ENCODE results near the gene YES1.
"Not testable (repeated sequence)": the region's sequence is repeated elsewhere in the genome, so short reads cannot be mapped to it uniquely, and the experiment has no call there.

The YES1 gene

GRCh38 chr18:784470-785172, 27.4 kb downstream of the YES1 start:
- DNase-seq (ENCODE audit: low read depth), result no peak

DNA sequence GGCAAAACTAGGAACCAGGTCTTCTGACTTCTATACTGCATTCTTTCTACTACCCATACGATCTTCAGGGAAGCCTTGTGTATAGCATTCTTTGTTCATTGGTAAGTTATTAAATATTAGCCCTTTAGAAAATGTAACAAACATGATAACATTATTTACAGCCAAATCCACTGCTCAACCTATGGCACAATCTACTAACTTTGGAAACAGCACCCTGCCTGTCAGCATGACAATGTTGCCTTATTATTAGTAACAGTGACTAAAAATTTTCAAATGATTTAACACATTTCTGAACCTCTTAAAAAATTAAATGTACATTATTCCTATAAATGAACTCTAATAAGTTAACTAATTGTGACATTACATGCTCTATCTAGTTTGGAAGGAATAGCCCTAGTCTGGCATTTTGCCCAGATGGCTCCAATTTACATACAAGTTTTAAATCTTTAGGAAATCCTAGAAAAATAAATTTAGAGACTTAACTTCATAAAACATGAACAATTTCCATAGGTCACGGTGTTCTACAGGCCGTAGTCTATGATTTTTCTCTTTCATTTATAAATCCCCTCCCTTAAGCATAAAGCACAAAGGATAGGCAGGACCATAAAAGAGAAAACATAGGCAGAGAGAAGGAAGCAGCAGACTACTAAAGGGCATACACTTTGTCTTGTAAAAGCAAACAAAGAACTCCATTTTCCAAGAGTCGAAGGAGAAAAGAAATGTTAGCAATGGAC, 33.7 kb downstream of the YES1 start:
- no peak for DNase-seq (ENCODE audit: low read depth)

DNA sequence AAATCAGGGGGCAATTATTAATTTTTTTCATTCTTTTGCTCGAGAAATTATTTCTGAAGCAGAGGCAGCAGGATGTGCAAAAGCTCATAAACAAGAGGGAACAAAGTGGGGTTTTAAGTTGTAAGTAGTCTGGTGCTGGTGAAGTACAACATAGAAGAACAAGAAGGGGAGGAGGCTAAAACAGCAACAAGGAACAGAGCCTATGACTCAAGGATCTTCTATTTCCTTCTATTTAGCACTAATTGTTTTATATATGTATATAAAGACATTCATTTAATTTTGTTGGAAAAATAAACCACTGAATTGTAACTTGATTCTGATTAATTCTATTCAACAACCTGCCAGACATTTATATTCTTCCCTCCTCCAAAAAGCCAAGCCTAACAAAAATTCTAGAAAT, 35.0 kb downstream of the YES1 start:
- no peak for DNase-seq (ENCODE audit: low read depth)

GRCh38 chr18:776044-776443, 36.0 kb downstream of the YES1 start:
- DNase-seq (ENCODE audit: low read depth), result not testable (repeated sequence)

GRCh38 chr18:774811-775210, 37.2 kb downstream of the YES1 start:
- no peak for DNase-seq (ENCODE audit: low read depth)

DNA sequence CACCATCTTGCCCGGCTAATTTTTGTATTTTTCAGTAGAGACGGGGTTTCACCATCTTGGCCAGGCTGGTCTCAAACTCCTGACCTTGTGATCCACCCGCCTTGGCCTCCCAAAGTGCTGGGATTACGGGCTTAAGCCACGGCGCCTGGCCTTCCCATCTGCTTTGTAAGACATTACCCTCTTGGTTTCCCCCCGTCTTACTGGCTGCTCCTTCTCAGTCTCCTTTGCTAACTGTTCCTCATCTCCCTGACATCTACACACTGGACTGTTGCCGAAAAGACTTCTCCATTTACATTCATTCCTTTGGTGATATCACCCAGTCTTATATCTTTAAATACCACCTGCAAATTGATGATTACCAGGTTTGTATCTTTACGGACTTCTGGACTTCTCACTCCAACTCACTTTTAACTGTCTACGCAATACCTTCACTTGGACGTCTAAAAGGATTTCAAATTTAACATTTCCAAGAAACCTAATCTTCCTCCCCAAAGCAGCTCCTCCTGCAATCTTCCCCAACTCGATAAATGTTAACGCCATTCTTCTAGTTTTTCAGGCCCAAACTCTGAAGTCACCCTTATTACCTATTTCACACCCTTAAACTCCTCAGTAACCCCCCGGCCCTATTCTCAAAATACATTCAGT, 37.9 kb downstream of the YES1 start:
- no peak for DNase-seq (ENCODE audit: low read depth)

DNA sequence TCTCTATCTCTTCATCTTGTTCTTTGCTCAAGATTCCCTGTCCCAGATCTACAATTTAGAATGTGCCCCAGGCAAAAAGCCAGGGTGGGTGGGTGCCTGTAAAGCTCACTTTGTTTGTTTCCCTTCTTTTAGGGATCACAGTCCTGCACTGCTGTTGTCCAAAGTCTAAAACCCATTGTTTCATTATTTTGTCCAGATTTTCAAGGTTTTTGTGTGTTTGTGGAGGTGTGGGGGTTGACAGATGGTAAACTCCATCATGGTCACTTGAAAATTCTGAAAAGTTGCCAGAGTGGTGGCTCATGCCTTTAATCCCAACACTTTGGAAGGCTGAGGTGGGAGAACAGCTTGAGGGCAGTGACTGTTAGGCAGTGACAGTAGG, 41.5 kb downstream of the YES1 start:
- no peak for DNase-seq (ENCODE audit: low read depth)

- no peak for DNase-seq (ENCODE audit: low read depth)
Observed at GRCh38 chr18:767961-768360, 44.1 kb downstream of the YES1 start.

GRCh38 chr18:767084-767882, 44.8 kb downstream of the YES1 start:
- no peak for DNase-seq (ENCODE audit: low read depth)

DNA sequence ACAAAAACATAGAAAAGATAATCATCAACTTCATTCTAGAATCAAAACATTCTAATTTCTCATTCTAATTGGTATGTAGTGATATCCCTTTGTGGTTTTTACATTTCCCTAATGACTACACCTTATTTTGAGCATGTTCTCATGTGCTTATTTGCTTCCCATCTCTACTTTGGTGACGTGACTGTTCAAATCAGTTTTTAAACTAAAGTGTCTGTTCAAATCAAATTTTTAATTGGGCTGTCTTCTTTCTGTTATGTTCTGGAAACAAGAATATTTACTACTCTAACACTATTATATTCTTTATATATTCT, 45.5 kb downstream of the YES1 start:
- DNase-seq (ENCODE audit: low read depth), result no peak

DNA sequence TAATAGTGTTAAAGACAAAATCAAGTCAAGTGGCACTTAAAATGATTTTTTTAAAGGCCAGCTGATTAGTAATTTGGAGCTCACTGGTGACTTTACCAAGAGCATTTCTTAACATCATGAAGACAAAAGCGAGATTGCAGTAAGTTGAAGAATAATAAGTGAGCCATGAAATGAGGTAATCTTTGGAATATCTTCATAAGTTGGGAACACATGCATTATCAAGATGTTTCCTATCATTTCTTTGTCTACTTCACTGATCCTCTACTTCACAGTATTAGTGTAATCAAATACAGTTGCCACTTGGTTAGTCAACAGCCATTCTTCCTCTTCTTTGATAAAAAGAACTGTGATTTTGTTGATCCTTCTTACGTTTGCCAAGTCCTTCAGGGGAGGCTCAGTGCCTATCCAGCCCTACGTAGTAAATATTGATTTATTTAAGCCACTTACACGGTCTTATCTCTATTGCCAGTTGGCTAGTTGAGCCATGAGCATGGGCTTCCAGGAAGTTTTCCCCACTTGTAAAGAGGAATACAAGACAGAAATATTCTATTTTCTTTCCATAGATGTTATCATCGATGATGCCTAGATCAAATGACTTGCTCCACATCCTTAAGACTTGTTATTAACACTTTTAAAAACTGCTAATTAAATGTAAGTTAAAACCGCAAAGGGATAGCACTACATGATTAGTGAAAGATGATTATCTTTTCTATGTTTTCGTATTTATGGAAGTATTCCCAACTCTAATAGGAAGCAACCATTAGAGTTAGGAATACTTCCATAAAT, 46.1 kb downstream of the YES1 start:
- no peak for DNase-seq (ENCODE audit: low read depth)

DNA sequence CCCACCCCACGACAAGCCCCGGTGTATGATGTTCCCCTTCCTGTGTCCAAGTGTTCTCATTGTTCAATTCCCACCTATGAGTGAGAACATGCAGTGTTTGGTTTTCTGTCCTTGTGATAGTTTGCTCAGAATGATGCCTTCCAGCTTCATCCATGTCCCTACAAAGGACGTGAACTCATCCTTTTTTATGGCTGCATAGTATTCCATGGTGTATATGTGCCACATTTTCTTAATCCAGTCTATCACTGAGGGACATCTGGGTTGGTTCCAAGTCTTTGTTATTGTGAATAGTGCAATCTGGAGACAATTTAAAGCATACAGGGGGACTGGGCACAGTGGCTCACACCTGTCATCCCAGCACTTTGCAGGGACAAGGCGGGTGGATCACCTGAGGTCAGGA, 52.2 kb downstream of the YES1 start:
- not testable (repeated sequence) for DNase-seq (ENCODE audit: low read depth)

- no peak for DNase-seq (ENCODE audit: low read depth)
Observed at GRCh38 chr18:755506-755905, 56.5 kb downstream of the YES1 start.

- no peak for DNase-seq (ENCODE audit: low read depth)
Observed at GRCh38 chr18:754656-755055, 57.4 kb downstream of the YES1 start.

DNA sequence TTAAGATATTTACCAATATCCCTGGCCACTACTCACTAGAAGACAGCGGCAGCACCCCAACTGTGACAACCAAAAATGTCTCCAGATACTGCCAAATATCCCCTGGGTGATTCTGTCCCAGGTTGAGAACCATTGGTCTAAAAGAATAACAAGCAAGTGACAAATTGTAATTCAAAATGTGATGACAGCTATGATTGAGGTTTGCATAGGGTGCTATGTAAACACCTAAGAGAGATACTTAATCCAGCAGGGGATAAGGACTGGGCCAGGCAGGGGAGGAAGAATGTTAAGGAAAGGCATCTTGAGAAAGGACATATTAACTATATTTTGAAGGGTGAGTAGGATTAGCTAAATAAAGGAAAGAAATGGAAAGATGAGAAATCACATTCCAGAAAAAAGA, 61.6 kb downstream of the YES1 start:
- no peak for DNase-seq (ENCODE audit: low read depth)

DNA sequence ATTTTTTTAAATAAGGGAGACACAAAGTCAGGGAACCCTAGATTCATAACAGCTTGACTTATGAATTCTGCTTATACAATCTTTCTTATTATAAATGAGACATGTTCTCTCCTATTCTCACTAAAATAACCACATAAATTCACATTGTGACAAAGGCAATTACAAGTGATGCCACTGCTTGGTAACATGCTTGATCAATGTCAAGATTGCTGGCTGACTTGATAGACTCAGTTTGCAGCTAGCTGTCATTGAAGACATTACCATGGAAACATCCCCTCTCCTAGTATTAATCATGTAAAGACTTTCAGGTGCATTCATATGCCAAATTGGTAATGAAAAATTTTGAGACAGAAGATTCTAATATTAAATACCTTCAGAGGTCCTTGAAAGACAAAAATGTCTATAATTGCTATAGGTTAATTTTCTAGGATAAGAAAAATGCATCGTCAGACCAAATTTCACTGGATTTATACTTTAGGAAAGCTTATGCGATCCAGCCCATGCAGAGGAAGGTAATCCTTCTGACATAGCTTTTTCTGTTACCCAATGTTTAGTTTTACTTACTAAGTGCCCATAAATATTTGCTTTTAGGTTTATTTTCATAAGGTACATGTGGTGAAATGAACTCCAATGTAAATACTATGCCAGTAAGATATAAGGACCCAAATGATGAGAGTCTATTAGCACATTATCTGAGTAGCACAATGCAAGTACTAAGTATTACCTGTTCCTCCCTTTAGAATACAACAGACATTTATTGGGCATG, 67.0 kb downstream of the YES1 start:
- no peak for DNase-seq (ENCODE audit: low read depth)

- no peak for DNase-seq (ENCODE audit: low read depth)
Observed at GRCh38 chr18:741931-742512, 70.0 kb downstream of the YES1 start.

GRCh38 chr18:732371-732770, 79.7 kb downstream of the YES1 start:
- DNase-seq (ENCODE audit: low read depth), result no peak

DNA sequence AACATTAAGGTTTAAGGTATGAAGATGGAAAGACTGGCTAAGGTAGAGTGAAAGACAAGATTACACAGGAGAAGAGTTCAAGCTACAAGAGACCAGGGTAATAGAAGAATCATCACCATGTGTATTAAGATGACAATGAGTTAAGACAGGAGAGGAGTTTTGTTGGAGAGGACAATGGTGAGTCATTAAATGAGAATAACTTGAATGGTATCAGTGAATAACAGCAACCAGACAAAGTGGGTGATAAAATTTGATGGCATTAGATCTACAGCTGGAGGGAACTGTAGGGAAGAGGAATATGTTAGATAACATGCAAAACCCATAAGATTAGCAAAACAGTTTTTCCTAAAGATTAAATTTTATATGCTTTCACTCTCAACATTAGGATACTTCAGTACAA, 80.9 kb downstream of the YES1 start:
- DNase-seq (ENCODE audit: low read depth), result no peak

DNA sequence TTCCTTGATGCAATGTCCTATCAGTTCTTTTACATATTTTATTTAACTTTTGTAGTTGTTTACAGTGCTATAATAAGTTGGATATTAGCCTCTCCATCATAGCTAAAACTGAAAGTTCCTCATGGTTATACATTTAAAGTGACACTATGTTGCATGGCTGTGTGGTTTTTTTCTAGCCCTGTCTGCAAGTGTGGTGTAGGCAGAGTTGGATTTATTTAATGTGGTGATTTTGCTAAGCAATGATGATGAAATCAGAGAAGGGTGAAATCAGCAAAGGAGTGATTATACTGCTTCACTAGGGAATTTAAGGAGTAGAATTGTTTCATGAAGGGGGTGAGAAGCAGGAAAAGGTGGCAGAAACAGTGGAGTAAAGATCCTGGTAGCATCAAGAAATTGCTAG, 81.3 kb downstream of the YES1 start:
- no peak for DNase-seq (ENCODE audit: low read depth)

DNA sequence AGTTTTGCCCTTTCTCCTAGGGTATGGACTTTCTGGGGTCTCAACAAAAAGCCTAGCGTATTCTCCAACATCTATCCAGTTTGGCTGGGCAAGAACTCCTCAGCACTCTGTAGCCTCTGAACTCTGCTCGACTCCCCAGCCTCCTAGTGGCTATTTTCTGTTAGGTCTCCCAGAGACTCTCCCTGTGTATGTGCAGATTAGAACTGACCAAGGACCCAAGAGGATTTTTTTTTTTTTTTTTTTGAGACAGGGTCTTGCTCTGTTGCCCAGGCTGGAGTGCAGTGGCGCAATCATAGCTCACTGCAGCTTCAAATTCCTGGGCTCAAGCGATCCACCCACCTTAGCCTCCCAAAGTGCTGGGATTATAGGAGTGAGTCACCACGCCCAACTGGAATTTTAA, 81.9 kb downstream of the YES1 start:
- not testable (repeated sequence) for DNase-seq (ENCODE audit: low read depth)

Measured in GM04504 (cell line).